ENCODE measurements around the gene SOX12.
A peak's percentile ranks its signal among the peaks of the same experiment; 100 is the strongest.

SOX12 gene

GRCh38 chr20:325889-326644, 715 bp downstream of the SOX12 start:
- peak; percentile 80 for DNase-seq
- TF ChIP-seq CTCF (IDR thresholded peaks at IDR 0.05; ENCODE audit: low read depth, low read length), result no peak
- Histone ChIP-seq H3K9me3 (ENCODE audit: severe bottlenecking) (no peaks in the 10 kb centered on the region), H3K27me3 (ENCODE audit: insufficient read depth, low read depth, severe bottlenecking) (no peaks in the 10 kb centered on the region), H3K27ac (peak overlapping the region; percentile 98), H3K4me3 (ENCODE audit: low read depth, low read length) (peak overlapping the region; percentile 93), H3K36me3 (peaks cover 30% of the 10 kb centered on the region)

- Histone ChIP-seq H3K27ac (peak overlapping the region; percentile 98), H3K4me3 (ENCODE audit: low read depth, low read length) (peak overlapping the region; percentile 93), H3K36me3 (peaks cover 30% of the 10 kb centered on the region), H3K27me3 (ENCODE audit: insufficient read depth, low read depth, severe bottlenecking) (no peaks in the 10 kb centered on the region), H3K9me3 (ENCODE audit: severe bottlenecking) (no peaks in the 10 kb centered on the region)
- DNase-seq, result peak; percentile 44
- TF ChIP-seq CTCF (IDR thresholded peaks at IDR 0.05; ENCODE audit: low read depth, low read length), result no peak
Measured at GRCh38 chr20:326645-327185, 1.4 kb downstream of the SOX12 start.

- TF ChIP-seq CTCF (IDR thresholded peaks at IDR 0.05; ENCODE audit: low read depth, low read length), result no peak
- peaks cover 30% of the 10 kb centered on the region for H3K36me3 ChIP-seq
- peak; percentile 96 for DNase-seq
- H3K4me3 ChIP-seq (ENCODE audit: low read depth, low read length), result peak overlapping the region; percentile 93
- H3K9me3 ChIP-seq (ENCODE audit: severe bottlenecking), result no peaks in the 10 kb centered on the region
- no peaks in the 10 kb centered on the region for H3K27me3 ChIP-seq (ENCODE audit: insufficient read depth, low read depth, severe bottlenecking)
- peak overlapping the region; percentile 70 for H3K27ac ChIP-seq
Measured at GRCh38 chr20:327186-328026, 2.1 kb downstream of the SOX12 start.

GRCh38 chr20:328027-328974, 2.9 kb downstream of the SOX12 start:
- H3K27me3 ChIP-seq (ENCODE audit: insufficient read depth, low read depth, severe bottlenecking), result no peaks in the 10 kb centered on the region
- no peaks in the 10 kb centered on the region for H3K9me3 ChIP-seq (ENCODE audit: severe bottlenecking)
- H3K36me3 ChIP-seq, result peaks cover 30% of the 10 kb centered on the region
- peak overlapping the region; percentile 93 for H3K4me3 ChIP-seq (ENCODE audit: low read depth, low read length)
- peak overlapping the region; percentile 84 for H3K27ac ChIP-seq
- DNase-seq, result no peak
- no peak for TF ChIP-seq CTCF (IDR thresholded peaks at IDR 0.05; ENCODE audit: low read depth, low read length)

GRCh38 chr20:328975-329695, 3.8 kb downstream of the SOX12 start:
- H3K27me3 ChIP-seq (ENCODE audit: insufficient read depth, low read depth, severe bottlenecking), result no peaks in the 10 kb centered on the region
- H3K27ac ChIP-seq, result peak overlapping the region; percentile 84
- no peak for DNase-seq
- H3K9me3 ChIP-seq (ENCODE audit: severe bottlenecking), result no peaks in the 10 kb centered on the region
- no peak overlapping the region for H3K4me3 ChIP-seq (ENCODE audit: low read depth, low read length)
- peaks cover 30% of the 10 kb centered on the region for H3K36me3 ChIP-seq
- no peak for TF ChIP-seq CTCF (IDR thresholded peaks at IDR 0.05; ENCODE audit: low read depth, low read length)

Data from WERI-Rb-1 (cell line).